Epithelial cell of alveolus of lung (primary cell): ENCODE results near the gene RIN1. TPM values are rescaled to one million over a fixed set of nuclear protein-coding genes. Genes with fewer than 3 reads are reported as not detected.

Source experiments
- total RNA-seq: library from RNA; depleted of rRNA; stranded (reverse); fragments of >200 nt; gene quantifications from 2 replicates; pipeline ENCODE4 v1.2.1, GENCODE V29; 2015

The RIN1 gene, protein sequence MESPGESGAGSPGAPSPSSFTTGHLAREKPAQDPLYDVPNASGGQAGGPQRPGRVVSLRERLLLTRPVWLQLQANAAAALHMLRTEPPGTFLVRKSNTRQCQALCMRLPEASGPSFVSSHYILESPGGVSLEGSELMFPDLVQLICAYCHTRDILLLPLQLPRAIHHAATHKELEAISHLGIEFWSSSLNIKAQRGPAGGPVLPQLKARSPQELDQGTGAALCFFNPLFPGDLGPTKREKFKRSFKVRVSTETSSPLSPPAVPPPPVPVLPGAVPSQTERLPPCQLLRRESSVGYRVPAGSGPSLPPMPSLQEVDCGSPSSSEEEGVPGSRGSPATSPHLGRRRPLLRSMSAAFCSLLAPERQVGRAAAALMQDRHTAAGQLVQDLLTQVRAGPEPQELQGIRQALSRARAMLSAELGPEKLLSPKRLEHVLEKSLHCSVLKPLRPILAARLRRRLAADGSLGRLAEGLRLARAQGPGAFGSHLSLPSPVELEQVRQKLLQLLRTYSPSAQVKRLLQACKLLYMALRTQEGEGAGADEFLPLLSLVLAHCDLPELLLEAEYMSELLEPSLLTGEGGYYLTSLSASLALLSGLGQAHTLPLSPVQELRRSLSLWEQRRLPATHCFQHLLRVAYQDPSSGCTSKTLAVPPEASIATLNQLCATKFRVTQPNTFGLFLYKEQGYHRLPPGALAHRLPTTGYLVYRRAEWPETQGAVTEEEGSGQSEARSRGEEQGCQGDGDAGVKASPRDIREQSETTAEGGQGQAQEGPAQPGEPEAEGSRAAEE
- total RNA-seq, result 29.0 and 38.1 TPM in 2 replicates

DNA sequence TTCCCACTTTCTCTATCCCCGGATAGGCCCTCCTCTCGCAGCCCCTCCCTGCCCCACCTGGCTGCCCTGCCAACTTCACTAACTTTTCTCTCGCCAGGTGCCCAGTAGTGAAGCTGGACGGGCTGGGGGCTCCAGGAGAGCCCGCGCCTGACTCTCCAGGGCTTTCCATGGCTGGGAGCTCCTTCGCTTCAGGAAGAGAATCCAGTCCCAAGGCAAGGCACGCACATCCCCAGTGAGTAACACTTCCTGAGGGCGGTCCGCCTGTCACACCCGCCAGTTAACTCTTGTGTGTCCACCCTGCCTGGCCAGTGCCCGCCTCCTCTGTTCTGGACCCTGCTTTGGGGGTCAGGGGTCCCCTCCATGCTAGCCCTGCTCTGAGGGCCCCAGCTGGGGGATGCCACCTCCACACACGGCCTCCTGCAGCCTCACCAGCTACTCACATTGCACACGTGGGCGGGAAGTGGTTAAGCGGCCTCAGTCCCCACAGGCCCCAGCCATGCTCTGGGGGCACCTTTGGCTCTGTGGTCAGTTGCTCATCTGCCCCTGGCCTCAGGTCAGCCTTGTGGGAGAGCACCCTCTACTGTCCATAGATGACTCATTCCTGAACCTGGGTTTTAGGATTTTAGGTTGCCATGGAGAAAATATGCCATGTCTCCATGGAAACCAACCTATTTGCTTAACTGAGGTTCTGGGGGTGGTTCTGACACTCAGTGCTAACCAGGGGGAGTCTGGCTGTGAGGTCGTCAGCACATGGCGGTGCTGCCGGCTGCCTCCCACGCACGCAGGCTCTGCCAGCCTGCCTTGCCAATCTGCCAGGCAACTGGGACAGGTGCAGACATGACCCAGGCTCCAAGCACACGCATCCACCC is at the start of gene RIN1:
Gene RIN1 (minus strand): TSS at position 201 of the 869 bp plus-strand sequence. CDS start 32 bp downstream, at position 169.

DNA sequence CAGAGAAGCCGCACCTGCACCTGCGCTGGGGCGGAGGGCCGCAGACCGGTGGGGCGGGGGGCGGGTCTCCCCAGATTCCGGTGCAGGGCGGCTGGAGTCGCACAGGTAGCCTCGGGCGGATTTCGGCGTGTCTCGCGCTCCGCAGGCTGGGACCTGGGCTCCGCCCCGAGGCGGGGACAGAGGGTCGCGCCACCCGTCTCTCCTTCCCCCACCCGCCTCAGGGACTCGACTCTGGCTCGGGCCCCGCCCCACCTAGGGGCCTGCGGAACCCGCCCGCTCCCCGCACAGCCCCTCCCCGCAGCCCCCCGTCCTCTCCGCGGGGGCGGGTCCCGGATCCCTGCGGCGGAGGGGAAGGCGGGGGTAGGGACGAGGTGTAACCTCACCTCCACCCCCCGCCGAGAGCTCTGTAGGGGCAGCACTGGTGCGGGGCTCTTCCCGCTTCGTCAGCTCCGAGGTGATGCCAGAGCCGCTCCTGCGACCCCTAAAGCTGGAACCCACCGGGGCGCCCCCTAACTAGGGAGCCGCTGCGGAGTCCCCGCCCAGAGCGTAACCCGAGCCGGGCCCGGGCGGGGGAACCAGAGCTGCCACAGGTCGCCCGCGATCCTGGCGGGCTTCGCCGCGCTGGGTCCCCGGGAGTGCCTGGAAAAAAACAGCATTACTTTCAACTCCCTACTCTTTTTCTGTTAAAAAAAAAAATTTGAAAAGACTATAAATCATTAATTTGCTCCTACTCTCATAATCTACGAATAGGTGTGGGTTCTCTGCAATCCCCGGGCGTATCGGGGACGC is 35.6 kb upstream of the RIN1 start, which contains the start of gene SLC29A2:
Gene SLC29A2 (minus strand): TSS at position 134 of the 789 bp plus-strand sequence. CDS start 169 bp downstream, outside the sequence.

DNA sequence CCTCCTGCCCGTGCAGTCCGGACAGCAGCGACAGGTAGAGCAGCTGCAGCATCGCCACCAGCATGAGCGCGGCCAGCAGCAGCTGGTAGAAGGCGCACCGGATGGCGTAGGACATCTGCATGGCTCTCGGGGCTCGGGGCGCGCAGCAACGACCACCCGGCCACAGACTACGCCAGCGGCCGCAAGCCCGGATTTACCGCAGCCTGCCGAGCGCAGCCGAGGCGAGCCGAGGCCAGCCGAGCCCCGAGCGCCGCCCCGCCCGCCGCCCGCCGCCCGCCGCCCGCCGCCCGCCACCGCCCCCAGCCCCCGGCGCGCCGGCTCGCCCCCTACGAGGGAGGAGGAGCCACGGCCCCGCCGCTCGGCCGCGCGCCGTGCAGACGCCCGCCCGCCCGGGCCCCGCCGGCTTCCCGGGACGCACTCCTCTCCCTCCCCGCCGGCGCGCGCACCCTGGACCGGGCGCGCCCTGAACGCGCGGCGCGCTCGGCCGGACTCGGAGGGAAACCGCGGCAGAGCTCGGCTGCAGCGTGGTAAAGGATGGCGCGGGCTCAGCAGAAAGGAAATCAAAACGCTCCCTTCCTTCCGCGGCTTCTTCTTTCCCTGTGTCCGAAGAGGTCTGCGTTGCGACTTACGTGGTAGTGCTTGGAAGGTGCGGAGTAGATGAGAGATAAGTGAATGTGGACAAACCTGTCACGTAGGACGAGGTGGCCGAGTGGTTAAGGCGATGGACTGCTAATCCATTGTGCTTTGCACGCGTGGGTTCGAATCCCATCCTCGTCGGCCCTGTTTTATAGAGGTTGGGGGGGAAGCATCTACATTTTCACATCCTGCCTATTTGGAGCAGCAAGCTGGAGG is 11.4 kb upstream of the RIN1 start, which contains the start of gene B4GAT1:
Gene B4GAT1 (minus strand): TSS at position 205 of the 852 bp plus-strand sequence. CDS start 84 bp downstream, at position 121.

DNA sequence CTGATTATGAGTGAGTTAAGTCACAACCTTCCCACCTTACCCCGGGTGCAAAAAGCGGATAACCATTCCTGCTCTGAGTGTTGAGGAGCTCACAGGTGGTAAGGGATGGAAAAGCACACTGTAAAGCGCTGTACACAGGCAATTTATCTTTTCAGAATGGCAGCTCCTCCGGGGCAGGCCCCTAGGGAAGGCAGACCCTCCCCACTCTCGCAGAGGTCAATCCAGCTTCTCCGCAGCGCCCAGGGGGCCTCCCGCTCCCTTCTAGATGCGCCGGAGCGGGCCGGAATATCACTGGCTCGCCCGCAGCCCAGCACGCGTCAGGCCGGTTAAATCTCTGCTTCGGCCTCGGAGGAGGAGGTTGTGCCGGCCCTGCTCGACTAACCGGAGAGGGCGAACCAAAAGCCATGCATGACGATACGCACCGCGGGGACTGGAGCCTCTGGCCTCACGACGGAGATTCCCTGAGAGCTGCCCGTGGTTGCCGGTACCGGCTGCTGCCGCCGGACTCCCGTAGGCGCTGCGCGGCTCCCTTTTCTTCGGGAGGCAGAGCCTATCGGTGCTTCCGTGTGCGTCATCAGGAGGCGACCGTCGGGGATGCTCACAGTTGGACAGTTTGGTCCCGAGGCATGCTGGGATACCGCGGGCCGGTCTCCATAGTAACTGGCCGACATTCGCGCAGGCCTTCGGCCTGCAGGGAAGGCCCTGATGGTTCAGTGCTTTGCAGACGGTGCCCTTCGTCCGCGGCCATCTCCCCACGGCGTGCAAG is 8.5 kb upstream of the RIN1 start, which contains the start of gene BRMS1:
Gene BRMS1 (minus strand): TSS at position 555 of the 766 bp plus-strand sequence. CDS start 2,870 bp downstream, outside the sequence.

DNA sequence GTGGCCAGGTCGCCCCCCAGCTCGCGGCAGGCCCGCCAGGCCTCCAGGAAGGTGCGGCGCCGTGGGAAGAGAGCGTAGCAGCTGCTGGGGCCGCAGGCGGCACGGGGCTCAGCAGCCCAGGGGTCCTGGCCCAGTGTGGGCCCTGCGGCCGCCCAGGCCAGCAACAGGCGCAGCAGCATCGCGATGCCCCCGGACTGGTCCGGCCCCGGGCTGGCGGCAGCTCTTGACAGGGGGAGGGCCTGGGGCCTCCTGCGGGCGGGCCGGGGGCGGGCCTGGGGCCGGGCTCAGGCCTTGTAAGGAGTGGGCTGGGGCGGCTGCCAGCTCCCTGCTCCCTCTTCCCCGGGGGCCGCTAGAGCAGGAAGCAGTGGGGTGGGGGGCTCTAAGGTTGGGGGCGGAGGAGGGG is 19.4 kb downstream of the RIN1 start, which contains the start of gene CD248:
Gene CD248 (minus strand): TSS at position 196 of the 403 bp plus-strand sequence. CDS start 17 bp downstream, at position 179.

DNA sequence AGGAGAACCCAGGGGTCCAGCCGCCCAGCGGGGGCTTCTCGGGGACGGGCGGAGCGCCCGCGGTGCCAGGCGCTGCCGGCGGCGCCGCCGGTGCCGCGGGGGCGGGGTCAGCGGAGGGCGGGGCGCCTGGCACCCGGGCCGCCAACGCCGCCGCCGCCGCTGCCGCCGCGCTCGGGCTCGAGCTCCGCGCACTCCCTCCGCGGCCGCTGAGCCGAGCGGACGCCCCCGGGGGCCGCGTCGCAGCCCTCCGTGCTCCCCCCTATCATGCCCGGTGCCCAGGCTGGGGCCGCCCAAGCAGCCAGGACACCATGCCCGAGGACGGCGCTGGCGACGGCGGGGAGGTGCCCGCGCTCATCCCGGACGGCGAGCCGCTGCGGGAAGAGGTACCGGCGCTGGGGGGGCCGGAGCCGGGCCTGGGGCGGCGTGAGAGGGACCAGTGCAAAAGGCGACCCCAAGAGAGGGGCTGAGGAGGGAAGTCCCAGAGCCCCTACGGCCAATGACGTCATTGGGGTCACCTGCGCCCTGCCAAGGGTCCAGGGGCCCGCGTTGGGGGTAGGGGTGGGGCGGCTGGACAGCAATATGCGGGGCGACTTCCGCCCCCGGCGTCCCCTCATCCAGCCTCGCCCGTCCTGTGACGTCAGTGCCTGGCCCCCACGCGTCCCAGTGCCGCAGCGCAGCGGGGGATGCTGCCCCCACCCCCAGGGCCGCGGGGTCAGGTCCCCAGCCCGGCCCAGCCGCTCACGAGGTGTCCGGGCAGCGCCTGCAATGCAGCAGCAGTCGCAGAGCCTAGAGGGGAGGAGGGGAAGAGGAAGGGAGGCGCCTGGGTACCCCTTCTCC is 44.3 kb downstream of the RIN1 start, which contains the start of gene TMEM151A:
Gene TMEM151A (plus strand): TSS at position 189 of the 837 bp plus-strand sequence. CDS start 120 bp downstream, at position 309.

DNA sequence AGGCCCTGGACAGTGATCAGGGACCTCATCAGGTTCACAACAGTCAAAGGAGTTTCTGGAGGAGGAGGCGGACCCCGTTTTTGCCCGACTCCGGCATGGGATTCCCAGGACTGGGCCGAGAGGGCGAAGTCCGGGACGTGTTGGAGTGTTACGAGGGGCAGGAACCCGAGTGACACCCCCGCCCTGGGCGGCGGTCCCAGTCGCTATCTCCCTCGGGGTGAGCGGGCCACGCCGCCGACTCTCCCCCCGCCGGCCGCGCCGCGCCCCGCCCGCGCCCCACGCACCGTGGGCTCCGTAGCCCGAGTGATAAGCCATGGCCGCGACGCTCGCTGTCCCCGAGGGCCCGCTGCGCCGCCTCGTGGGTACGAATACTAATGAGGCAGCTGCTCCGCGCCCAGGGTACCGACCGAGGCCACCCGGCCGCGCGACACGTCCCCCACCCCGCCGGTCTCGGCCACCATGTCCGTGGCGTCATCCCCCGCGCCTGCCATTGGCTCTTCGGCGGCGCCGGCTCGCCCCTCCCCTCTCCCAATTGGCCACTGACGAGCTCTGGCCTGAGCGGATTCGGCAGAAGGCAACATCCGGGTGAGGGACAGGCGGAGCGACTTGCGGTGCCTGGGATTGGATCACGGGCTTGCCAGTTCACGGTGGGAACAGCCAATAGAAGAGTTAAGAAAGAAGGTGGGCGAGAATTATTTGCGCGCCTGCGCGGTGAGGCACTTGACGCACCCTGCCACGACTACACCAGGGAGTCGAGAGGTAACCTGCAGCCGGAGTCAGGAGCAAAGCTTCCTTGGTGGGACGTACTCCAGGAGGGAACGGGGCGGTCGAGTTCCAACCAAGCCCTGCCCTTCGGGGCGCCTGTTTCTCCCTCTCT is 47.3 kb downstream of the RIN1 start, which contains the start of gene YIF1A:
Gene YIF1A (minus strand): TSS at position 473 of the 877 bp plus-strand sequence. CDS start 158 bp downstream, at position 315.

Other genes with a start within 250 kb of the RIN1 start
- gene KLC2, start 78.7 kb downstream of the RIN1 start, total RNA-seq, result 19.0 and 19.4 TPM in 2 replicates
- 106 and 159 TPM in 2 replicates for gene RAB1B, start 67.8 kb downstream of the RIN1 start, total RNA-seq
- 0.26 and 1.1 TPM in 2 replicates for gene CNIH2, start 58.3 kb downstream of the RIN1 start, total RNA-seq
- 167 and 281 TPM in 2 replicates for gene YIF1A, start 47.3 kb downstream of the RIN1 start, total RNA-seq
- 0.39 TPM in 1 of 2 replicates, not detected in the other for gene TMEM151A, start 44.5 kb downstream of the RIN1 start, total RNA-seq
- 35.8 and 135 TPM in 2 replicates for gene CD248, start 19.4 kb downstream of the RIN1 start, total RNA-seq
- gene BRMS1, start 8.7 kb upstream of the RIN1 start, total RNA-seq, result 44.3 and 54.0 TPM in 2 replicates
- gene B4GAT1, start 11.2 kb upstream of the RIN1 start, total RNA-seq, result 46.4 and 72.1 TPM in 2 replicates
- gene SLC29A2, start 35.3 kb upstream of the RIN1 start, total RNA-seq, result 1.5 and 3.6 TPM in 2 replicates
- gene NPAS4, start 84.6 kb upstream of the RIN1 start, total RNA-seq, result not detected in 2 replicates
- gene MRPL11, start 102.4 kb upstream of the RIN1 start, total RNA-seq, result 47.7 and 74.2 TPM in 2 replicates
- gene PELI3, start 130.5 kb upstream of the RIN1 start, total RNA-seq, result 10.0 and 13.5 TPM in 2 replicates
- gene DPP3, start 144.0 kb upstream of the RIN1 start, total RNA-seq, result 40.3 and 61.2 TPM in 2 replicates
- 17.3 and 66.4 TPM in 2 replicates for gene BBS1, start 174.2 kb upstream of the RIN1 start, total RNA-seq
- 27.7 and 33.5 TPM in 2 replicates for gene ZDHHC24, start 209.6 kb upstream of the RIN1 start, total RNA-seq
- gene ACTN3, start 210.5 kb upstream of the RIN1 start, total RNA-seq, result 3.3 TPM in 1 of 2 replicates, not detected in the other
- 20.9 and 146 TPM in 2 replicates for gene CTSF, start 232.2 kb upstream of the RIN1 start, total RNA-seq